HG02610 (cell line): ENCODE results near the gene ZIC5.

ENCODE experiments used
- ATAC-seq: cut with Tn5 transposase; IDR thresholded peaks from one replicate; pipeline ENCODE4 v1.9.1; 2021; ENCODE audit warnings: mild to moderate bottlenecking, moderate library complexity; ENCODE audit not compliant: unreplicated experiment

Gene ZIC5

GRCh38 chr13:99987154-99988019 is 15.8 kb upstream of the ZIC5 start:
- no peak for ATAC-seq

GRCh38 chr13:99986741-99987140 is 15.2 kb upstream of the ZIC5 start:
- no peak for ATAC-seq

- no peak for ATAC-seq
Measured at GRCh38 chr13:99985886-99986527, 14.4 kb upstream of the ZIC5 start.

GRCh38 chr13:99985241-99985874 is 13.8 kb upstream of the ZIC5 start:
- ATAC-seq, result no peak

DNA sequence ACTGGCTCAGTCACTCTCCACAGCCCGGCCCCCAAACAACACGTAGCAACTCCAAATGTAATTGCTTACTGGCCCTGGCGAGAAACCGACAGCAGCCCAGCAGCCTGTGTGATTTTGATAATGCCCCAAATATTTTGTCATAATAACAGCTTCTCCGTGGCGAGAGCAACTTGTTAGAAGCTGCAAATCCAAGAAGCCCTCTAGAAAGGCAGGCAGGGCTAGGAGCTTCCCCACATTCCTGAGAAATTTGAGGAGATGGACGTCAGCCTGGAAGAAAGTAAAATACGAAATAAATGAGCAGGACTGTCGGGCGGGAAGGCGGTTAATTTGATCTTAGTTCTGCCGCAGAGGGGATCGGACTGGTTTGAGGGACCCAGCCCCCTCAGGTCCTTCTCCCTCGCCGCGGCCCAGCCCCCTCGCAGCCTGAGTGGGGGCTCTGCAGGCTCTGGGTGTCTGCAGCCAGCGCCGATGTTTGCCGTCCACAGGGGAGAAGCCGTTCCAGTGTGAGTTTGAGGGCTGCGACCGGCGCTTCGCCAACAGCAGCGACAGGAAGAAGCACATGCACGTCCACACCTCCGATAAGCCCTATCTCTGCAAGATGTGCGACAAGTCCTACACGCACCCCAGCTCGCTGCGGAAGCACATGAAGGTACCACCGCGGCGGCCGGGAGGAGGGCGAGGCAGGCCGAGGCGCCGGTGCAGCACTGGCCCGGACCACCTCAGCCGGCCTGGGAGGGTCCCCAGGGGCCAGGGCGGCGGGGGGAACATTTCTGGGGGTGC is 13.1 kb upstream of the ZIC5 start:
- no peak for ATAC-seq

GRCh38 chr13:99983499-99984401 is 12.2 kb upstream of the ZIC5 start:
- no peak for ATAC-seq

GRCh38 chr13:99982731-99983498 is 11.3 kb upstream of the ZIC5 start:
- no peak for ATAC-seq

- no peak for ATAC-seq
Measured at GRCh38 chr13:99982036-99982730, 10.6 kb upstream of the ZIC5 start.

DNA sequence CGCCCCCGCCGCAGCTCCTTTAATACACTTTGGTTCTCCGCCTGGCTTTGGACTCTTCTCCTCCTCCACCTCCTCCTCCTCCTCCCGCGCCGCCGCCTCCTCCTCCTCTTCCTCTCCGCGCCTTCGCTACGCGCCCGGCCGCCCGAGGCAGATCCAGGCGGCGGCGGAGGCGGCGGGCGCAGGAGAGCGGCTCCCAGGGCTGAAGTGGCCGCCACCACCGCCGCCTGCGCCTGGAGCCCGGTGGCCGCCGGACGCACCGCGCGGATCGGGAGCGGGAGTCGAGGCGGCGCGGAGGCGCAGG is 10.1 kb upstream of the ZIC5 start, which contains the start of gene ZIC2:
TSS of gene ZIC2 (plus strand) at position 50 of the 301 bp plus-strand sequence. CDS start 281 bp downstream, outside the sequence.
- no peak for ATAC-seq

- ATAC-seq, result no peak
Measured at GRCh38 chr13:99980824-99981734, 9.5 kb upstream of the ZIC5 start.

- peak; percentile 64 for ATAC-seq
Measured at GRCh38 chr13:99980201-99980823, 8.7 kb upstream of the ZIC5 start.

GRCh38 chr13:99979453-99980200 is 8.1 kb upstream of the ZIC5 start:
- no peak for ATAC-seq

GRCh38 chr13:99978799-99979452 is 7.4 kb upstream of the ZIC5 start:
- ATAC-seq, result no peak

- ATAC-seq, result no peak
Measured at GRCh38 chr13:99977912-99978798, 6.6 kb upstream of the ZIC5 start.

- no peak for ATAC-seq
Measured at GRCh38 chr13:99977334-99977911, 5.9 kb upstream of the ZIC5 start.
